ENCODE data around the gene ERG. TPM values are rescaled to one million over a fixed set of nuclear protein-coding genes. Genes with fewer than 3 reads are reported as not detected.

Gene ERG
- total and polyA plus RNA-seq, 2 of the 8 experiments (the other 6 are each of a cell fraction or from before 2014, with no cell fraction given): 1.0 to 3.0 TPM

DNA sequence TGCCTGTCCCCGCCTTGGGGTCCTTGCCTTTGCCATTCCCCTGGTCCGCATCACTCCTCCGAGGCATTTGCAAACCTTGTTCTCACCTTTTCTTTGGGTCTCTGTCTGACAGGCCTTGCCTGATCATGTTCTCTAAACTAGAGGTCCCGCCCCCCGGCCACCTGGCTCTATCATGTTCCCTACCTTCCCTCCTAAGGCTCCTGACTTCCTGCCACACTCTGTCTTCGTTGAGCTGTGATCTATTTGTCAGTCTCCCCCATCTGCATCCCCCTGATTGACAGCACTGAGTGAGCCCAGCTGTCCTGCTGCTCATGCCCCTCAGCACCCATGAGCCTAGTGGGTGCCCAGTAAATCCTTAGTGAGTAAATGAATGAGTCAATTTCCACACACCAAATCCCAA, 22.8 kb downstream of the ERG start (continued):
- TF ChIP-seq NRF1 (IDR thresholded peaks at IDR 0.05; ENCODE audit: low read depth, low read length): no peak
- TF ChIP-seq, protein P1, sequence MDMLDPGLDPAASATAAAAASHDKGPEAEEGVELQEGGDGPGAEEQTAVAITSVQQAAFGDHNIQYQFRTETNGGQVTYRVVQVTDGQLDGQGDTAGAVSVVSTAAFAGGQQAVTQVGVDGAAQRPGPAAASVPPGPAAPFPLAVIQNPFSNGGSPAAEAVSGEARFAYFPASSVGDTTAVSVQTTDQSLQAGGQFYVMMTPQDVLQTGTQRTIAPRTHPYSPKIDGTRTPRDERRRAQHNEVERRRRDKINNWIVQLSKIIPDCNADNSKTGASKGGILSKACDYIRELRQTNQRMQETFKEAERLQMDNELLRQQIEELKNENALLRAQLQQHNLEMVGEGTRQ (IDR thresholded peaks at IDR 0.05; ENCODE audit: low read length): no peak

All from H1 (cell line).